Peyer's patch (tissue), 4 donors: ENCODE measurements around the gene NCBP2. TPM values are rescaled to one million over a fixed set of nuclear protein-coding genes. Genes with fewer than 3 reads are reported as not detected.
"Not testable (repeated sequence)": the region's sequence is repeated elsewhere in the genome, so short reads cannot be mapped to it uniquely, and the experiment has no call there.

Experiments used
- DNase-seq, 3 donors: peaks; one replicate each; pipeline ENCODE4 v3.0.0-alpha.2; 2017 to 2019
- H3K27ac ChIP-seq, 4 donors: fragments of 200-600 bp; sonication (generic); one replicate each; pipeline ENCODE4 v1.5.1; 2016 to 2019
- H3K27me3 ChIP-seq, 2 donors: fragments of 200-600 bp; sonication (generic); one replicate each; pipeline ENCODE4 v1.5.1; 2019
- H3K36me3 ChIP-seq, 3 donors: fragments of 200-600 bp; sonication (generic); one replicate each; pipeline ENCODE4 v1.5.1; 2016 to 2019
- H3K4me1 ChIP-seq, 4 donors: fragments of 200-600 bp; sonication (generic); one replicate each; pipeline ENCODE4 v1.5.1; 2016 to 2019
- H3K4me3 ChIP-seq, 4 donors: fragments of 200-600 bp; sonication (generic); 1 replicate in 3 of 4; 2 replicates in 1 of 4; pipeline ENCODE4 v1.5.1; 2016 to 2019; ENCODE audit warnings: mild to moderate bottlenecking in 1 of 4
- H3K9me3 ChIP-seq, 4 donors: fragments of 200-600 bp; sonication (generic); one replicate each; pipeline ENCODE4 v1.5.1; 2016 to 2019; ENCODE audit warnings: mild to moderate bottlenecking in 1 of 4
- CTCF ChIP-seq, 6 experiments: fragments of 450-650 bp in 4 of 6; fragments of 200-600 bp in 2 of 6; sonication (generic) in 1 of 6; IDR thresholded peaks; one replicate each; pipeline ENCODE4 v1.5.1; 2017 to 2019; ENCODE audit warnings: antibody characterized with exemption in 6 of 6, mild to moderate bottlenecking in 3 of 6, moderate library complexity in 1 of 6
- POLR2A ChIP-seq, 2 donors: fragments of 450-650 bp; IDR thresholded peaks; one replicate each; pipeline ENCODE4 v1.5.1; 2017; ENCODE audit warnings: antibody characterized with exemption in 2 of 2, mild to moderate bottlenecking in 2 of 2, moderate library complexity in 2 of 2
- total RNA-seq, 4 donors: library from RNA; depleted of rRNA; stranded (reverse); fragments of >200 nt; gene quantifications; one replicate each; pipeline ENCODE4 v1.1.0, GENCODE V29; 2016

Gene NCBP2
- total RNA-seq, 4 donors from 2014 or later, result 21.7 to 61.1 (median 31.8) TPM

DNA sequence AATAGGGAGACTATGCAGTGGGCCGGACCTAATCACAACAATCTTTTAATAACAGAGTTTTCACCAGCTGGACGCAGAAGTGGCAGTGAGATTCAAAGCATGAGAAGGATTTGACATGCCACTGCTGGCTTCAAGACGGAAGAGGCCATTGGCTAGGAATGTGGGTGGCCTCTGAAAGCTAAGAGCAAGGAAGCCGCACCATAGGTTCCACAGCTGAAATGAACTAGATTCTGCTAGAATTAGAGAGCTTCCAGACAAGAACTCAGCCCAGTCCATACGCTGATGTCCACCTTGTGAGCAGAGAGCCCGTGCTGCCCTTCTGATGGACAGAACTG, 6.9 kb upstream of the NCBP2 start:
- no peaks in the 10 kb centered on the region for H3K9me3 ChIP-seq
- peaks cover 0 to 3% (median 0%) of the 10 kb centered on the region in 4 donors for H3K4me1 ChIP-seq
- no peak for DNase-seq
- TF ChIP-seq POLR2A (IDR thresholded peaks at IDR 0.05) (no peak), CTCF (IDR thresholded peaks at IDR 0.05) (no peak)
- no peak overlapping the region for H3K27ac ChIP-seq
- no peak overlapping the region for H3K4me3 ChIP-seq
- H3K36me3 ChIP-seq, result peaks cover 0 to 13% (median 0%) of the 10 kb centered on the region in 3 donors
- H3K27me3 ChIP-seq, result no peaks in the 10 kb centered on the region

DNA sequence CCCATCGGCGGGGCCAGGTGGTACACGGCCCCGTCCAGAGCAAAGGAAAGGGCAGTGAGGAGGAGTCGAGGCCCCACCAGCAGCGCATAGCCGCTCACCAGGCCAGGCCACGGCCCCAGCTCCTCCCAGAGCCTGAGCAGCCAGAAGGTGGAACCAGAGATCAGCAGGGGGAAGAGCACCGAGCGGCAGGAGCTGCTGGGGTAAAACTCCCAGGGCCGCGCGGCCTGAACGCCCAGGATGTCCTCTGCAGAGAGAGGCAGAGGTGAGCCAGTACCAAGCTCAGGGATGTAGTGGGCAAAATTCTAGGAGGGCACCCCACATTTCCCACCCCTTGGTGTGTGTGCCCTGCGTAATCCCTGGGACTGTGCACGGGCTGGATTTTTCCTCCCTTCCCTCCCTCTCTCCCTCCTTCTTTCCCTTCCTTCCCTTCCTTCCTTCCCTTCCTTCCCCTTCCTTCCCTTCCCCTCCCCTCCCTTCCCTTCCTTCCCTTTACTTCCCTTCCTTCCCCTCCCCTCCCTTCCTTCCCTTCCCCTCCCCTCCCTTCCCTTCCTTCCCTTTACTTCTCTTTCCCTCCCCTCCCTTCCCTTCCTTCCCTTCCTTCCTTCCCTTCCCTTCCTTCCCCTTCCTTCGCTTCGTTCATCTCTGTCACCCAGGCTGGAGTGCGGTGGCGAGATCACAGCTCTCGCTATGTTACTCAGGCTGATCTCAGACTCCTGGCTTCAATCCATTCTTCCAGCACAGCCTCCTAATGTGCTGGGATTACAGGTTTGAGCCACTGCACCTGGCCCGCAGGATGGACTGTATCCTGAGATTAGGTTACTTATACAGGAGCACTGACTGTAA, 6.3 kb upstream of the NCBP2 start:
- Histone ChIP-seq H3K27me3 (no peaks in the 10 kb centered on the region), H3K4me1 (peaks cover 0 to 9% (median under 1%) of the 10 kb centered on the region in 4 donors), H3K36me3 (peaks cover 0 to 13% (median 0%) of the 10 kb centered on the region in 3 donors), H3K9me3 (no peaks in the 10 kb centered on the region), H3K27ac (no peak overlapping the region), H3K4me3 (no peak overlapping the region)
- no peak for DNase-seq
- TF ChIP-seq CTCF (IDR thresholded peaks at IDR 0.05), result peak in 1 of 6 experiments; percentile 11
- TF ChIP-seq POLR2A (IDR thresholded peaks at IDR 0.05), result no peak

DNA sequence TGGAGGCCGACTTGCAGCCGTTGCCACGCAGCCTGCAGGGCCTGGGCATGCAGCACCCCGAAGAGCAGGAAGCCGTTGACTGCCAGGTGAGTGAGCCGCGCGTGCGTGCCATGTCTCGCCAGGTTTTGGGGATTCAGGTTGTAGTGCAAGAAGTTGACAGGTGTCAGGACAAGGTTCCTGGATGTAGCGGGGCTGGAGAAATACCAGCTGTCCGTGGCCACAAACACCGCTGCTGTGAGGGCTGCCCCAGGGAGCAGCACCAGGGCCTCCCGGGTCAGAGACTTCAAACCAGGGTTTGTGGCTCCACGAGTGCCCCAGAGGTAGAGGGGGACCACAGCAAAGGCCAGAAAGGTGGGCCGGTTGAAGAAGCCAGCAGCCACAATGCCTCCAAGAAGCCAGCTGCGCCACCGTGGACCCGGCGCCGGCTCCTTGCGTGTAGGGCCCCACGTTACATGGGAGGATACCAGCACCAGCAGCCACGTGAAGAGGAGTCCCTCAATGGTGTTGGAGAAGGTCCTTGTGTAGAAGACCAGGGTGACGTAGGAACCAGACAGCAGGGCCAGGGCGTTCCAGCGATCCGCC, 5.6 kb upstream of the NCBP2 start:
- Histone ChIP-seq H3K9me3 (no peaks in the 10 kb centered on the region), H3K36me3 (peaks cover 0 to 13% (median 0%) of the 10 kb centered on the region in 3 donors), H3K4me1 (peaks cover 0 to 16% (median 6%) of the 10 kb centered on the region in 4 donors), H3K27ac (no peak overlapping the region), H3K27me3 (no peaks in the 10 kb centered on the region), H3K4me3 (no peak overlapping the region)
- TF ChIP-seq CTCF (IDR thresholded peaks at IDR 0.05), result no peak
- TF ChIP-seq POLR2A (IDR thresholded peaks at IDR 0.05), result no peak
- DNase-seq, result no peak

- no peak overlapping the region for H3K27ac ChIP-seq
- DNase-seq, result no peak
- no peaks in the 10 kb centered on the region for H3K27me3 ChIP-seq
- no peaks in the 10 kb centered on the region for H3K9me3 ChIP-seq
- H3K4me1 ChIP-seq, result peaks cover 0 to 16% (median 6%) of the 10 kb centered on the region in 4 donors
- H3K36me3 ChIP-seq, result peaks cover 0 to 13% (median 0%) of the 10 kb centered on the region in 3 donors
- TF ChIP-seq CTCF (IDR thresholded peaks at IDR 0.05) (no peak), POLR2A (IDR thresholded peaks at IDR 0.05) (no peak)
- no peak overlapping the region for H3K4me3 ChIP-seq
These were observed 5.0 kb upstream of the NCBP2 start for GRCh38 chr3:196947136-196947859.

GRCh38 chr3:196944037-196944790, 1.9 kb upstream of the NCBP2 start:
- DNase-seq, H3K9me3 ChIP-seq, H3K27me3 ChIP-seq, H3K36me3 ChIP-seq, H3K27ac ChIP-seq: not testable (repeated sequence)
- Histone ChIP-seq H3K4me3 (peak overlapping the region in 1 of 4 donors; percentile 95), H3K4me1 (peaks cover 0 to 38% (median 7%) of the 10 kb centered on the region in 4 donors)
